ENCODE data around the gene CALB2. TPM values are rescaled to one million over a fixed set of nuclear protein-coding genes. Genes with fewer than 3 reads are reported as not detected.

Gene CALB2
- total and polyA plus RNA-seq, 2 of the 13 experiments (the other 11 are each of a cell fraction or from before 2014, with no cell fraction given) = 0.37 to 0.40 TPM

DNA sequence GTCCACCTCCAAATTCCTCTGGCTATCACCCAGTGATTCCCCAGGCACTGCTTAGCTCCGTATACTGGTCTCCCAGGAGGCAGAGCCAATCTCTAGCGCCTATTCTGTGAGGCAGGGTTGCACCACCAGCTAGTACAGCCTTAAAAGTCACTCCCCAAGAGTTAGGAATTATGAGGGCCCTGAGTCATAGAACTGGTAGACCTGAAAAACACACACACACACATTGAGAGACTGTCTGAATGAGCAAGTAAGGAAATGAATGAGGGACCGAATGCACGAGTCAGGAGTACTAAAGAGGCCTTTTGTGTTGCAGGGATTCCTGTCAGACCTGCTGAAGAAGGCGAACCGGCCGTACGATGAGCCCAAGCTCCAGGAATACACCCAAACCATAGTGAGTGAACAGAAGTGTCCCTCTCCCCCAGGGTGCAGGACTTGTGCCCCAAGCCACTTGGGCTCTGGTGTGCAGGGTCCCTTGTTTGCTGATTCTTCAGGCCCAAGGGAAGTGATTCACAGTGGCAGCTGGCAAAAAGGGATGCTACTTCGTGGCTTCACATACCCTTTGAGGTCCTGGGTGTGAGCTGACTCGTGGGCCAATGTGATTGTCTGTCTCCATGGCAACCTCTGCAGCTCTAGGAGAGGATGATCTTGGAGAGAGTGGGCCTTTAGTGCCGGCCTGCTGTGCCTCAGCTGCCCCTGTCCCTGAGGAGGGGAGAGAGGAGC, 24.7 kb downstream of the CALB2 start (continued):
- TF ChIP-seq, protein P1, sequence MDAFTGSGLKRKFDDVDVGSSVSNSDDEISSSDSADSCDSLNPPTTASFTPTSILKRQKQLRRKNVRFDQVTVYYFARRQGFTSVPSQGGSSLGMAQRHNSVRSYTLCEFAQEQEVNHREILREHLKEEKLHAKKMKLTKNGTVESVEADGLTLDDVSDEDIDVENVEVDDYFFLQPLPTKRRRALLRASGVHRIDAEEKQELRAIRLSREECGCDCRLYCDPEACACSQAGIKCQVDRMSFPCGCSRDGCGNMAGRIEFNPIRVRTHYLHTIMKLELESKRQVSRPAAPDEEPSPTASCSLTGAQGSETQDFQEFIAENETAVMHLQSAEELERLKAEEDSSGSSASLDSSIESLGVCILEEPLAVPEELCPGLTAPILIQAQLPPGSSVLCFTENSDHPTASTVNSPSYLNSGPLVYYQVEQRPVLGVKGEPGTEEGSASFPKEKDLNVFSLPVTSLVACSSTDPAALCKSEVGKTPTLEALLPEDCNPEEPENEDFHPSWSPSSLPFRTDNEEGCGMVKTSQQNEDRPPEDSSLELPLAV (CRISPR knock-in tag; conservative IDR thresholded peaks at IDR 0.05; ENCODE audit: low read depth) = no peak
- TF ChIP-seq ZNF549 (CRISPR knock-in tag; IDR thresholded peaks at IDR 0.05) (no peak), SP5 (CRISPR knock-in tag; IDR thresholded peaks at IDR 0.05; ENCODE audit: borderline replicate concordance, low read depth) (no peak), MXI1 (IDR thresholded peaks at IDR 0.05; ENCODE audit: borderline replicate concordance, low read depth, low read length) (no peak), SIX4 (CRISPR knock-in tag; IDR thresholded peaks at IDR 0.05) (no peak), MEIS2 (CRISPR knock-in tag; IDR thresholded peaks at IDR 0.05) (no peak)

DNA sequence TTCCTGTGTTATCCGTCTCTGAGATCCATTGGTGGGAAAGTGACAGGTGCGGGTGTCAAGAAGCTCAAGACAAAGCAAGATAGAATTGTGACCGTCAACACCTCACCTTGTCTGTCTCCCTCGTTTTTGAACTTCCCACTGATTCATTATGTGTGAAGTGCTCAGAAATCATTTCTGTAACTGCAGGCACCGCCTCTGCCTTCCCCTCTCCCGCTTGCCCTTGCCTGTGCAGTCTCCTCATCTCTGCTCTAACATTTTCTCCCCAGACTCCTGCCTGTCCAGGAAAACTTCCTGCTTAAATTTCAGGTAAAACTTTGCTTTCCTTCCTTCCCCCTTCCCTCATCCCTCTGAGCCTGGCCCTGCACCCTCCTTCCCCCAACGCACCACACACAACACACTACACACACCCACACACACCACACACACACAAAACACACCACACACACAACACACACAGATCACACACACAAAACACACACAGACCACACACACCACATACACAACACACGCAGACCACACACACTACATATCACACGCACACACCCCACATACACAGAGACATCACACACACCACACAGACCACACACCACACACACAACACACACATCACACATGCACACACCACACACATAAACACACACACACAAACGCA, 25.7 kb downstream of the CALB2 start:
- ChIA-PET POLR2A (no interaction called here), CTCF (ENCODE audit: low intra/inter-chr PET ratio, low total read pairs) (no interaction called here)
- H2AFZ ChIP-seq (ENCODE audit: low read length) = no peak overlapping the region
- intact Hi-C loops (cut with micrococcal nuclease; ENCODE audit: unreplicated experiment) (no loop called here), in situ Hi-C loops (cut with HindIII; ENCODE audit: extremely low pct_ligation_motif_present, low pct_unique_long_range_greater_than_20kb) (no loop called here)
- no peaks in the 10 kb centered on the region for H3K79me2 ChIP-seq (ENCODE audit: insufficient read depth, low read length)
- peak; percentile 45 for ATAC-seq
- H3K27me3 ChIP-seq (ENCODE audit: control insufficient read depth in 1 of 2, insufficient read depth in 2 of 2, low read length in 2 of 2) = peaks cover 0 to 39% of the 10 kb centered on the region in 2 experiments; a peak in 3 of 5 replicates
- no peaks in the 10 kb centered on the region for H3K36me3 ChIP-seq (replicated peaks in 1 of 2; ENCODE audit: control insufficient read depth in 1 of 2, insufficient read depth in 2 of 2, low read length in 2 of 2)
- H3K4me2 ChIP-seq (ENCODE audit: low read depth, low read length) = no peak overlapping the region
- no peak overlapping the region for H3K4me3 ChIP-seq (replicated peaks in 1 of 3; ENCODE audit: insufficient read depth in 1 of 3, low read depth in 2 of 3, low read length in 3 of 3)
- no peak overlapping the region for H3K9ac ChIP-seq (ENCODE audit: insufficient read depth, low read depth, low read length)
- no peak for DNase-seq (ENCODE audit: low spot score)
- H4K20me1 ChIP-seq (ENCODE audit: insufficient read depth, low read length) = no peaks in the 10 kb centered on the region
- H3K27ac ChIP-seq (ENCODE audit: extremely low read length, insufficient read depth, low read length) = no peak overlapping the region
- no peaks in the 10 kb centered on the region for H3K4me1 ChIP-seq (ENCODE audit: insufficient read depth, low read length)
- 28% methylated on average over 10 of the region's 10 CpGs for WGBS (ENCODE audit: low lambda C conversion rate)
- FAIRE-seq = peak; percentile 63
- H3K9me3 ChIP-seq (ENCODE audit: low read length) = no peaks in the 10 kb centered on the region
- BruUV-seq (replicated peaks) = no TSS peak
- TF ChIP-seq TGIF2 (CRISPR knock-in tag; IDR thresholded peaks at IDR 0.05) (no peak), NONO (IDR thresholded peaks at IDR 0.05) (0 out of 2 replicates have a peak, but pooled peaks have one; percentile 80), NONO (CRISPR knock-in tag; conservative IDR thresholded peaks at IDR 0.05) (no peak), ZNF292 (CRISPR knock-in tag; IDR thresholded peaks at IDR 0.05; ENCODE audit: borderline replicate concordance, low read depth) (no peak), DMAP1 (CRISPR knock-in tag; IDR thresholded peaks at IDR 0.05) (no peak), RAD51 (IDR thresholded peaks at IDR 0.05; ENCODE audit: borderline replicate concordance) (no peak), ZSCAN21 (CRISPR knock-in tag; IDR thresholded peaks at IDR 0.05; ENCODE audit: borderline replicate concordance) (no peak)
- TF ChIP-seq, protein P2, sequence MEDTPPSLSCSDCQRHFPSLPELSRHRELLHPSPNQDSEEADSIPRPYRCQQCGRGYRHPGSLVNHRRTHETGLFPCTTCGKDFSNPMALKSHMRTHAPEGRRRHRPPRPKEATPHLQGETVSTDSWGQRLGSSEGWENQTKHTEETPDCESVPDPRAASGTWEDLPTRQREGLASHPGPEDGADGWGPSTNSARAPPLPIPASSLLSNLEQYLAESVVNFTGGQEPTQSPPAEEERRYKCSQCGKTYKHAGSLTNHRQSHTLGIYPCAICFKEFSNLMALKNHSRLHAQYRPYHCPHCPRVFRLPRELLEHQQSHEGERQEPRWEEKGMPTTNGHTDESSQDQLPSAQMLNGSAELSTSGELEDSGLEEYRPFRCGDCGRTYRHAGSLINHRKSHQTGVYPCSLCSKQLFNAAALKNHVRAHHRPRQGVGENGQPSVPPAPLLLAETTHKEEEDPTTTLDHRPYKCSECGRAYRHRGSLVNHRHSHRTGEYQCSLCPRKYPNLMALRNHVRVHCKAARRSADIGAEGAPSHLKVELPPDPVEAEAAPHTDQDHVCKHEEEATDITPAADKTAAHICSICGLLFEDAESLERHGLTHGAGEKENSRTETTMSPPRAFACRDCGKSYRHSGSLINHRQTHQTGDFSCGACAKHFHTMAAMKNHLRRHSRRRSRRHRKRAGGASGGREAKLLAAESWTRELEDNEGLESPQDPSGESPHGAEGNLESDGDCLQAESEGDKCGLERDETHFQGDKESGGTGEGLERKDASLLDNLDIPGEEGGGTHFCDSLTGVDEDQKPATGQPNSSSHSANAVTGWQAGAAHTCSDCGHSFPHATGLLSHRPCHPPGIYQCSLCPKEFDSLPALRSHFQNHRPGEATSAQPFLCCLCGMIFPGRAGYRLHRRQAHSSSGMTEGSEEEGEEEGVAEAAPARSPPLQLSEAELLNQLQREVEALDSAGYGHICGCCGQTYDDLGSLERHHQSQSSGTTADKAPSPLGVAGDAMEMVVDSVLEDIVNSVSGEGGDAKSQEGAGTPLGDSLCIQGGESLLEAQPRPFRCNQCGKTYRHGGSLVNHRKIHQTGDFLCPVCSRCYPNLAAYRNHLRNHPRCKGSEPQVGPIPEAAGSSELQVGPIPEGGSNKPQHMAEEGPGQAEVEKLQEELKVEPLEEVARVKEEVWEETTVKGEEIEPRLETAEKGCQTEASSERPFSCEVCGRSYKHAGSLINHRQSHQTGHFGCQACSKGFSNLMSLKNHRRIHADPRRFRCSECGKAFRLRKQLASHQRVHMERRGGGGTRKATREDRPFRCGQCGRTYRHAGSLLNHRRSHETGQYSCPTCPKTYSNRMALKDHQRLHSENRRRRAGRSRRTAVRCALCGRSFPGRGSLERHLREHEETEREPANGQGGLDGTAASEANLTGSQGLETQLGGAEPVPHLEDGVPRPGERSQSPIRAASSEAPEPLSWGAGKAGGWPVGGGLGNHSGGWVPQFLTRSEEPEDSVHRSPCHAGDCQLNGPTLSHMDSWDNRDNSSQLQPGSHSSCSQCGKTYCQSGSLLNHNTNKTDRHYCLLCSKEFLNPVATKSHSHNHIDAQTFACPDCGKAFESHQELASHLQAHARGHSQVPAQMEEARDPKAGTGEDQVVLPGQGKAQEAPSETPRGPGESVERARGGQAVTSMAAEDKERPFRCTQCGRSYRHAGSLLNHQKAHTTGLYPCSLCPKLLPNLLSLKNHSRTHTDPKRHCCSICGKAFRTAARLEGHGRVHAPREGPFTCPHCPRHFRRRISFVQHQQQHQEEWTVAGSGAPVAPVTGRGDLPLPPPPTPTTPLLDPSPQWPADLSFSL (CRISPR knock-in tag; IDR thresholded peaks at IDR 0.05) = peak; percentile 91
